Measurements from ENCODE around the gene EYA3.
A peak's percentile ranks its signal among the peaks of the same experiment; 100 is the strongest.

The EYA3 gene

GRCh38 chr1:28073867-28074266 is 14.5 kb downstream of the EYA3 start:
- no peak overlapping the region for H3K4me3 ChIP-seq (ENCODE audit: low read length)
- no peak for TF ChIP-seq CTCF (IDR thresholded peaks at IDR 0.05; ENCODE audit: insufficient read depth, low read depth, low read length, missing control alignments)
- DNase-seq (ENCODE audit: low read depth), result no peak

- no peak for DNase-seq (ENCODE audit: low read depth)
- H3K4me3 ChIP-seq (ENCODE audit: low read length), result no peak overlapping the region
- no peak for TF ChIP-seq CTCF (IDR thresholded peaks at IDR 0.05; ENCODE audit: insufficient read depth, low read depth, low read length, missing control alignments)
Measured at GRCh38 chr1:28071813-28072212, 16.6 kb downstream of the EYA3 start.

GRCh38 chr1:28070725-28071593 is 17.5 kb downstream of the EYA3 start:
- TF ChIP-seq CTCF (IDR thresholded peaks at IDR 0.05; ENCODE audit: insufficient read depth, low read depth, low read length, missing control alignments), result no peak
- H3K4me3 ChIP-seq (ENCODE audit: low read length), result no peak overlapping the region
- no peak for DNase-seq (ENCODE audit: low read depth)

- no peak for DNase-seq (ENCODE audit: low read depth)
- H3K4me3 ChIP-seq (ENCODE audit: low read length), result no peak overlapping the region
- no peak for TF ChIP-seq CTCF (IDR thresholded peaks at IDR 0.05; ENCODE audit: insufficient read depth, low read depth, low read length, missing control alignments)
Measured at GRCh38 chr1:28067523-28068090, 20.8 kb downstream of the EYA3 start.

- DNase-seq (ENCODE audit: low read depth), result no peak
- no peak for TF ChIP-seq CTCF (IDR thresholded peaks at IDR 0.05; ENCODE audit: insufficient read depth, low read depth, low read length, missing control alignments)
- no peak overlapping the region for H3K4me3 ChIP-seq (ENCODE audit: low read length)
Measured at GRCh38 chr1:28066393-28067154, 21.8 kb downstream of the EYA3 start.

- H3K4me3 ChIP-seq (ENCODE audit: low read length), result no peak overlapping the region
- no peak for TF ChIP-seq CTCF (IDR thresholded peaks at IDR 0.05; ENCODE audit: insufficient read depth, low read depth, low read length, missing control alignments)
- DNase-seq (ENCODE audit: low read depth), result peak; percentile 71
Measured at GRCh38 chr1:28064064-28064463, 24.3 kb downstream of the EYA3 start.

All from epithelial cell of esophagus (primary cell).